Panc1 (cell line): Measurements from ENCODE around the gene C2CD2L. TPM values are rescaled to one million over a fixed set of nuclear protein-coding genes. Genes with fewer than 3 reads are reported as not detected.
"Not testable (repeated sequence)": the region's sequence is repeated elsewhere in the genome, so short reads cannot be mapped to it uniquely, and the experiment has no call there.

Experiments
- ATAC-seq: fragments of 200-7000 bp; cut with Tn5 transposase; 2 replicates; pipeline ENCODE4 v1.9.1; 2020; ENCODE audit warnings: mild to moderate bottlenecking, moderate library complexity
- BruUV-seq: library from RNA; stranded (reverse); fragments of 400-500 nt; replicated peaks from 2 replicates; lab custom pipeline; 2021; lab: Mats Ljungman, UMichigan
- CTCF ChIA-PET: fragments of 300-600 bp; sonication (Branson Sonifier 250); formaldehyde crosslinking; loops from one replicate; lab custom pipeline; 2022; ENCODE audit warnings: antibody characterized with exemption; lab: Charles Lee
- POLR2A ChIA-PET: fragments of 300-600 bp; sonication (Branson Sonifier 250); formaldehyde crosslinking; loops from one replicate; lab custom pipeline; 2022; ENCODE audit warnings: antibody characterized with exemption; lab: Charles Lee
- DNase-seq: peaks from one replicate; pipeline ENCODE4 v3.0.0-alpha.2; 2010; ENCODE audit warnings: low read depth, low spot score
- H3K27ac ChIP-seq: 2 replicates; pipeline ENCODE4 v1.5.1; 2011; ENCODE audit warnings: mild to moderate bottlenecking, low read length, inconsistent platforms
- H3K27me3 ChIP-seq: fragments of 200-500 bp; sonication (Bioruptor generic); 2 replicates; pipeline ENCODE4 v1.6.0; 2014; ENCODE audit warnings: low read length, inconsistent platforms; ENCODE audit not compliant: control insufficient read depth, insufficient read depth
- H3K36me3 ChIP-seq: fragments of 200-500 bp; sonication (Bioruptor generic); 2 replicates; pipeline ENCODE4 v1.5.1; 2014; ENCODE audit warnings: inconsistent platforms, mild to moderate bottlenecking, low read length, moderate library complexity; ENCODE audit not compliant: control insufficient read depth, insufficient read depth
- H3K4me1 ChIP-seq: 2 replicates; pipeline ENCODE4 v1.5.1; 2011; ENCODE audit warnings: inconsistent platforms, mild to moderate bottlenecking, low read length, moderate library complexity; ENCODE audit not compliant: control insufficient read depth, insufficient read depth
- H3K4me3 ChIP-seq, 2 experiments: 2 replicates each; pipeline ENCODE4 v1.5.1; 2011 to 2012; ENCODE audit warnings: low read depth in 2 of 2, low read length in 2 of 2, mild to moderate bottlenecking in 2 of 2, inconsistent platforms in 1 of 2, moderate library complexity in 1 of 2
- H3K9me3 ChIP-seq: fragments of 200-500 bp; sonication (Bioruptor generic); 2 replicates; pipeline ENCODE4 v1.5.1; 2014; ENCODE audit warnings: low read depth, mild to moderate bottlenecking, inconsistent platforms, low read length, moderate library complexity; ENCODE audit not compliant: control insufficient read depth, insufficient read depth
- POLR2AphosphoS5 ChIP-seq: IDR thresholded peaks from 2 replicates; pipeline ENCODE4 v1.6.1; 2012; ENCODE audit warnings: mild to moderate bottlenecking, low read depth, low read length, moderate library complexity
- SIN3A ChIP-seq: IDR thresholded peaks from 2 replicates; pipeline ENCODE4 v1.6.1; 2012; ENCODE audit warnings: low read depth, mild to moderate bottlenecking, low read length, moderate library complexity, borderline replicate concordance; ENCODE audit not compliant: insufficient read depth
- TCF7L2 ChIP-seq: IDR thresholded peaks from 2 replicates; pipeline ENCODE4 v1.6.1; 2011; ENCODE audit warnings: mild to moderate bottlenecking, low read depth, low read length, inconsistent platforms
- in situ Hi-C: cut with HindIII; loops from 2 replicates; pipeline ENCODE4 v1.10.0; 2016; ENCODE audit warnings: low sequenced_read_pairs, low pct_unique_long_range_greater_than_20kb
- intact Hi-C: fragments of 100-400 bp; cut with micrococcal nuclease; formaldehyde crosslinking; loops from one replicate; pipeline ENCODE4 v1.10.0; 2022; ENCODE audit not compliant: unreplicated experiment
- total RNA-seq: library from RNA; stranded (reverse); gene quantifications from one replicate; pipeline ENCODE4 v1.2.1, GENCODE V29; 2021; ENCODE audit not compliant: unreplicated experiment
- TF ChIP-seq, protein P1 (sequence below), 2 experiments: IDR thresholded peaks; 2 replicates each; pipeline ENCODE4 v1.6.1; 2011 to 2012; ENCODE audit warnings: low read depth in 2 of 2, control low read depth in 1 of 2, low read length in 1 of 2, mild to moderate bottlenecking in 1 of 2, moderate library complexity in 1 of 2; ENCODE audit not compliant: insufficient read depth in 1 of 2
- TF ChIP-seq, protein P2 (sequence below): fragments of 450-650 bp; IDR thresholded peaks from 2 replicates; pipeline ENCODE4 v1.5.1; 2017; ENCODE audit warnings: mild to moderate bottlenecking

C2CD2L gene
- total RNA-seq, 1 experiment from 2014 or later, result 10.1 TPM

DNA sequence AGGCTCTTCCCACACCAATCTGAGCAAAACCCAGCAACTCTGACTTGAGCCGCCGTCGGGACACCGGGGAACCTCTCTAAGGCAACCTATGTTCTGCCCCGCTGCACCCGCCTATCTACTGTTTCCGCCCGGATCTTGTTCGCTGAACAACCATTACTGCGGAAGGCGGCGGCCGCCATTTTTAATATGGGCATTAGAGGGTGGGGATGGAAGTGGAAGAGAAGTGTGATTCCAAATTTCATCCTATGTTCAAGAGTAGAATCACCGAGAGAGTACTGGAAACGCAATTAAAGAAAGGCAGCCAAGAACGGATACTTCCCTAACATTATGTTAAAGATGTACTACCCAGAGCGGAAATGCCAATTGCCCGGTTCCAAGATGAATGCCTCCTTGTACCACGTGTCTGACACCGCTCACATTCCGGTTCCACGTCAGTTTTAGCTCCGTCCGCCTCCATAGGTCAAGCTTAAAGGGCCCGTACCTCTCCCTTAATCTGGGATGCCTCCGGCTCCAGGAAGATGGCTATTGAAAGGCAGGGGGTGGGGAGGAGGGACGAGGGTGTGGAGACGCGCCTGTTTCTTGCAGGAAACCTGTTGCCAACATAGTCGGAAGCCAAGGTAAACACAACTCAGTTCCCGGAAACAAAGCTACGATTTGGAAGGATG, 5.3 kb upstream of the C2CD2L start, which contains the start of gene DPAGT1:
DPAGT1 (minus strand) TSS at position 95 of the 665 bp plus-strand sequence. CDS start 198 bp downstream, outside the sequence.
- DNase-seq, result peak; percentile 94
- H3K9me3 ChIP-seq, result no peaks in the 10 kb centered on the region
- H3K36me3 ChIP-seq, result 0 out of 2 replicates have a peak, but pooled peaks cover 6% of the 10 kb centered on the region
- peak within 1 kb of the TSS; percentile 99 for H3K27ac ChIP-seq
- no peaks in the 10 kb centered on the region for H3K27me3 ChIP-seq
- peaks cover 21% of the 10 kb centered on the region for H3K4me1 ChIP-seq
- no TSS peak for BruUV-seq
- in situ Hi-C loops (no loop called here), intact Hi-C loops (loop anchor here (2.0 kb wide), 2 partner anchors 93 to 221 kb away; no protein-coding TSS in a partner anchor)
- peak; percentile 92 for ATAC-seq
- TF ChIP-seq TCF7L2, result peak; percentile 68
- TF ChIP-seq, protein P1, sequence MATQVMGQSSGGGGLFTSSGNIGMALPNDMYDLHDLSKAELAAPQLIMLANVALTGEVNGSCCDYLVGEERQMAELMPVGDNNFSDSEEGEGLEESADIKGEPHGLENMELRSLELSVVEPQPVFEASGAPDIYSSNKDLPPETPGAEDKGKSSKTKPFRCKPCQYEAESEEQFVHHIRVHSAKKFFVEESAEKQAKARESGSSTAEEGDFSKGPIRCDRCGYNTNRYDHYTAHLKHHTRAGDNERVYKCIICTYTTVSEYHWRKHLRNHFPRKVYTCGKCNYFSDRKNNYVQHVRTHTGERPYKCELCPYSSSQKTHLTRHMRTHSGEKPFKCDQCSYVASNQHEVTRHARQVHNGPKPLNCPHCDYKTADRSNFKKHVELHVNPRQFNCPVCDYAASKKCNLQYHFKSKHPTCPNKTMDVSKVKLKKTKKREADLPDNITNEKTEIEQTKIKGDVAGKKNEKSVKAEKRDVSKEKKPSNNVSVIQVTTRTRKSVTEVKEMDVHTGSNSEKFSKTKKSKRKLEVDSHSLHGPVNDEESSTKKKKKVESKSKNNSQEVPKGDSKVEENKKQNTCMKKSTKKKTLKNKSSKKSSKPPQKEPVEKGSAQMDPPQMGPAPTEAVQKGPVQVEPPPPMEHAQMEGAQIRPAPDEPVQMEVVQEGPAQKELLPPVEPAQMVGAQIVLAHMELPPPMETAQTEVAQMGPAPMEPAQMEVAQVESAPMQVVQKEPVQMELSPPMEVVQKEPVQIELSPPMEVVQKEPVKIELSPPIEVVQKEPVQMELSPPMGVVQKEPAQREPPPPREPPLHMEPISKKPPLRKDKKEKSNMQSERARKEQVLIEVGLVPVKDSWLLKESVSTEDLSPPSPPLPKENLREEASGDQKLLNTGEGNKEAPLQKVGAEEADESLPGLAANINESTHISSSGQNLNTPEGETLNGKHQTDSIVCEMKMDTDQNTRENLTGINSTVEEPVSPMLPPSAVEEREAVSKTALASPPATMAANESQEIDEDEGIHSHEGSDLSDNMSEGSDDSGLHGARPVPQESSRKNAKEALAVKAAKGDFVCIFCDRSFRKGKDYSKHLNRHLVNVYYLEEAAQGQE (IDR thresholded peaks at IDR 0.05; ENCODE audit: insufficient read depth in 1 of 2, low read depth in 2 of 2, low read length in 1 of 2), result no peak
- TF ChIP-seq POLR2AphosphoS5, result peak; percentile 74; the same call in 1 of the 2 replicates
- peak; percentile 79 for TF ChIP-seq SIN3A
- peak within 1 kb of the TSS; percentile 87 to 90 for H3K4me3 ChIP-seq
- POLR2A ChIA-PET, result interaction anchor here (0.6 to 1.1 kb wide), 11 partner anchors 10 to 310 kb away, joined by 3 to 20 read pairs (median 5); partner anchors contain the start of genes HMBS, RPS25, TRAPPC4 and VPS11
- CTCF ChIA-PET, result interaction anchor here (0.6 to 1.7 kb wide), 6 partner anchors 11 to 236 kb away, joined by 3 to 16 read pairs (median 4); no protein-coding TSS in a partner anchor

DNA sequence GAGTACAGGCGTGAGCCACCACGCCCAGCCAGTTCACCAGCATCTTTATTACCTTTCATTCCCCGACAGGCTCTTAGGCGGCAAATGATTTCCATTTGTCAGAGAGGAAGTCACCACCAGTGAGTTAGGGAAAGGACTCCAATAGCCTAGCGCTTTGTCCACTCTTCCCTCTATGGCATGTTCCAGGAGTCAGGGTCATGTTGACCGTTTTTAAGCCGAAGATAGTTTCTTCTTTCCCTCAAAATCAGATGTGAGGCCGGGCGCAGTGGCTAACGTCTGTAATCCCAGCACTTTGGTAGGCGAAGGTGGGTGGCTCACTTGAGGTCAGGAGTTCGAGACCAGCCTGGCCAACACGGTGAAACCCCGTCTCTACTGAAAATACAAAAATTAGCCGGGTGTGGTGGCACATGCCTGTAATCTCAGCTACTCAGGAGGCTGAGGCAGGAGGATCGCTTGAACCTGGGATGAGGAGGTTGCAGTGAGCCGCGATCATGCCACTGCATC, 3.9 kb upstream of the C2CD2L start:
- POLR2A ChIA-PET, result interaction anchor here (0.6 to 0.7 kb wide), 2 partner anchors 9 to 84 kb away, joined by 3 to 12 read pairs; no protein-coding TSS in a partner anchor
- peak overlapping the region; percentile 87 to 90 for H3K4me3 ChIP-seq

DNA sequence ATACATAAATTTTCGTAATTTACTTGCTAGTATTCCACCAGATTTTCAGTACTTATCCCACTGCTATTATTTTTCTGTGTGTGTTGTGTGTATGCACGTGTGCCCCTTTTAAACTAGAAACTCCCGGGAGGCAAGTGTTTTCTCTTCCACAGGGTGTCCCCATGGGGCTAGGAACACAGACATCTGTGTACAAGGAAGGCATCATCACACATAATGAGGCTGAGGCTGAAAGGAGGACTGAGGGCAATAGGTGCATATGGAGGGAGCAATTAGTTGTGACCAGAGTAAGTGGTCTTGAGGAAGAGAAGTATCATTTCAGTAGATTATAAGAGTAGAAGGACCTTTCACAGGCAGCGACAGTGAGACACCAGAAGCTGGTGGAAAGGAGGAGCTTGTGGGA, 3.4 kb upstream of the C2CD2L start:
- CTCF ChIA-PET, result interaction anchor here (0.6 kb wide), 1 partner anchor 18 kb away, joined by 5 read pairs; no protein-coding TSS in a partner anchor
- Histone ChIP-seq H3K36me3 (no peaks in the 10 kb centered on the region), H3K4me3 (no peak overlapping the region), H3K9me3 (no peaks in the 10 kb centered on the region), H3K27me3 (no peaks in the 10 kb centered on the region), H3K27ac (peak overlapping the region; percentile 99; the same call in 1 of the 2 replicates), H3K4me1 (peaks cover 30% of the 10 kb centered on the region)
- intact Hi-C loops, result loop anchor here (2.0 kb wide), 1 partner anchor 91 kb away; no protein-coding TSS in a partner anchor
- BruUV-seq, result no TSS peak
- in situ Hi-C loops, result no loop called here
- TF ChIP-seq SIN3A (no peak), POLR2AphosphoS5 (no peak), TCF7L2 (no peak)
- TF ChIP-seq, protein P1 (IDR thresholded peaks at IDR 0.05; ENCODE audit: insufficient read depth in 1 of 2, low read depth in 2 of 2, low read length in 1 of 2), result no peak
- TF ChIP-seq, protein P2, sequence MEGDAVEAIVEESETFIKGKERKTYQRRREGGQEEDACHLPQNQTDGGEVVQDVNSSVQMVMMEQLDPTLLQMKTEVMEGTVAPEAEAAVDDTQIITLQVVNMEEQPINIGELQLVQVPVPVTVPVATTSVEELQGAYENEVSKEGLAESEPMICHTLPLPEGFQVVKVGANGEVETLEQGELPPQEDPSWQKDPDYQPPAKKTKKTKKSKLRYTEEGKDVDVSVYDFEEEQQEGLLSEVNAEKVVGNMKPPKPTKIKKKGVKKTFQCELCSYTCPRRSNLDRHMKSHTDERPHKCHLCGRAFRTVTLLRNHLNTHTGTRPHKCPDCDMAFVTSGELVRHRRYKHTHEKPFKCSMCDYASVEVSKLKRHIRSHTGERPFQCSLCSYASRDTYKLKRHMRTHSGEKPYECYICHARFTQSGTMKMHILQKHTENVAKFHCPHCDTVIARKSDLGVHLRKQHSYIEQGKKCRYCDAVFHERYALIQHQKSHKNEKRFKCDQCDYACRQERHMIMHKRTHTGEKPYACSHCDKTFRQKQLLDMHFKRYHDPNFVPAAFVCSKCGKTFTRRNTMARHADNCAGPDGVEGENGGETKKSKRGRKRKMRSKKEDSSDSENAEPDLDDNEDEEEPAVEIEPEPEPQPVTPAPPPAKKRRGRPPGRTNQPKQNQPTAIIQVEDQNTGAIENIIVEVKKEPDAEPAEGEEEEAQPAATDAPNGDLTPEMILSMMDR, result no peak
- DNase-seq (no peak), ATAC-seq (no peak)
- POLR2A ChIA-PET, result no interaction called here

More for the DNA sequence above, 3.9 kb upstream of the C2CD2L start:
- H3K36me3 ChIP-seq, H3K9me3 ChIP-seq, H3K27me3 ChIP-seq, ATAC-seq, DNase-seq, BruUV-seq, in situ Hi-C loops: not testable (repeated sequence)
- CTCF ChIA-PET, result interaction anchor here (0.7 to 1.7 kb wide), 4 partner anchors 20 to 235 kb away, joined by 4 to 16 read pairs (median 6); no protein-coding TSS in a partner anchor
- intact Hi-C loops, result loop anchor here (2.0 kb wide), 1 partner anchor 92 kb away; no protein-coding TSS in a partner anchor
- H3K27ac ChIP-seq, result peak overlapping the region; percentile 99
- H3K4me1 ChIP-seq, result peaks cover 25% of the 10 kb centered on the region
